OCI-LY7 (cell line): ENCODE data around the gene SPARC. TPM values are rescaled to one million over a fixed set of nuclear protein-coding genes. Genes with fewer than 3 reads are reported as not detected.

Source experiments
- BruUV-seq: library from RNA; stranded (reverse); fragments of 400-500 nt; replicated peaks from 2 replicates; lab custom pipeline; 2021; lab: Mats Ljungman, UMichigan
- CTCF ChIA-PET: fragments of 300-600 bp; sonication (Branson Sonifier 250); formaldehyde crosslinking; loops from one replicate; lab custom pipeline; 2022; ENCODE audit warnings: antibody characterized with exemption; ENCODE audit not compliant: unreplicated experiment; lab: Charles Lee
- POLR2A ChIA-PET: fragments of 300-600 bp; sonication (Branson Sonifier 250); formaldehyde crosslinking; loops from one replicate; lab custom pipeline; 2022; ENCODE audit warnings: antibody characterized with exemption; lab: Charles Lee
- DNase-seq: peaks from one replicate; pipeline ENCODE4 v3.0.0-alpha.2; 2015; ENCODE audit warnings: low spot score
- H2AFZ ChIP-seq: fragments of 200-600 bp; sonication (generic), shearing (Covaris generic); 2 replicates; pipeline ENCODE4 v1.6.1; 2014; ENCODE audit warnings: mild to moderate bottlenecking, antibody characterized with exemption, low read length, moderate library complexity
- H3K27ac ChIP-seq: fragments of 200-600 bp; sonication (generic); 2 replicates; pipeline ENCODE4 v1.5.1; 2014; ENCODE audit warnings: mixed run types, low read depth, mild to moderate bottlenecking, moderate library complexity, low read length, inconsistent platforms; ENCODE audit not compliant: poor library complexity, severe bottlenecking
- H3K36me3 ChIP-seq: fragments of 200-600 bp; sonication (generic); 2 replicates; pipeline ENCODE4 v1.6.1; 2014; ENCODE audit warnings: mild to moderate bottlenecking, antibody characterized with exemption, low read length, moderate library complexity, mixed read lengths; ENCODE audit not compliant: insufficient read depth
- H3K4me1 ChIP-seq: fragments of 200-600 bp; sonication (generic); 2 replicates; pipeline ENCODE4 v1.5.1; 2014; ENCODE audit warnings: mild to moderate bottlenecking, low read length; ENCODE audit not compliant: insufficient read depth, poor library complexity, severe bottlenecking
- H3K4me2 ChIP-seq: fragments of 200-600 bp; sonication (generic); 2 replicates; pipeline ENCODE4 v1.6.1; 2014; ENCODE audit warnings: mild to moderate bottlenecking, low read length
- H3K4me3 ChIP-seq: fragments of 200-600 bp; sonication (generic); 2 replicates; pipeline ENCODE4 v1.5.1; 2014; ENCODE audit warnings: mild to moderate bottlenecking, low read depth, low read length; ENCODE audit not compliant: poor library complexity, severe bottlenecking
- H3K79me2 ChIP-seq: fragments of 200-600 bp; sonication (generic); 2 replicates; pipeline ENCODE4 v1.6.1; 2016; ENCODE audit warnings: low read depth, mild to moderate bottlenecking, low read length, moderate library complexity, mixed read lengths; ENCODE audit not compliant: insufficient read depth
- H3K9me2 ChIP-seq: fragments of 200-600 bp; sonication (generic); 2 replicates; pipeline ENCODE4 v1.6.1; 2016; ENCODE audit warnings: mild to moderate bottlenecking, low read length, mixed read lengths; ENCODE audit not compliant: insufficient read depth
- H3K9me3 ChIP-seq: fragments of 200-600 bp; sonication (generic); 2 replicates; pipeline ENCODE4 v1.6.1; 2014; ENCODE audit warnings: mild to moderate bottlenecking, mixed run types, low read length, mixed read lengths
- H4K20me1 ChIP-seq: fragments of 200-600 bp; sonication (generic); 2 replicates; pipeline ENCODE4 v1.6.1; 2014; ENCODE audit warnings: mild to moderate bottlenecking, antibody characterized with exemption, low read length, moderate library complexity, mixed read lengths; ENCODE audit not compliant: insufficient read depth
- EZH2phosphoT487 ChIP-seq: fragments of 200-600 bp; sonication (generic); IDR thresholded peaks from 2 replicates; pipeline ENCODE4 v1.6.1; 2018; ENCODE audit warnings: low read depth, borderline replicate concordance, mild to moderate bottlenecking, mixed run types, antibody characterized with exemption, low read length, moderate library complexity, mixed read lengths
- intact Hi-C: fragments of 100-400 bp; cut with micrococcal nuclease; formaldehyde crosslinking; loops from one replicate; pipeline ENCODE4 v1.10.0; 2022; ENCODE audit not compliant: unreplicated experiment
- total RNA-seq, 2 experiments: library from RNA; depleted of rRNA in 1 of 2; stranded (reverse); fragments of >200 nt in 1 of 2; shearing (Covaris generic) in 1 of 2; gene quantifications; 2 replicates each; pipeline ENCODE4 v1.2.3, GENCODE V29; 2014 to 2022
- TF ChIP-seq, protein P1 (sequence below): fragments of 200-600 bp; sonication (generic); conservative IDR thresholded peaks from 2 replicates; pipeline ENCODE4 v1.5.1; 2014; ENCODE audit warnings: mild to moderate bottlenecking, antibody characterized with exemption, low read length, moderate library complexity, mixed read lengths

SPARC gene
- total RNA-seq, 2 experiments from 2014 or later: 0.89 TPM; not detected in 1

DNA sequence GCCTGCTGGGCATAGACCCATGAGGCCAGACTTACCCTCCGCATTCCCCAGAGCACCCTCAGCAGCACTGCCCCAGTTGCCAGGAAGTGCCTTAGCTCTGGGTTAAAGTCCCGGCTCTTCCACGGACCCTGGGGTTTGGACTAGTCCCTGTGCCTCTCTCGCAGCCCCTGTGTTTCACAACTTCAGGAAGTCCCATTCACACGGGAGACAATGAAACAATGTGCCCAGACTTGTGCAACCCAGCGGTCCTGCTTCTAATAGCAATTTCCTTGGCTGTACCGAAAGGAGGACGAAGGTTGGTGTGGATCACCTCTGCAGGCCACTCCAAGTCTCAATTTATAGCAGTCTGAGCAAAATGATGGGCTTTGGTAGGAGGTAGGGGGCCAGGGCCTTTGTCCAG, 53.8 kb downstream of the SPARC start:
- CTCF ChIA-PET: no interaction called here
- no peak overlapping the region for H2AFZ ChIP-seq
- no peaks in the 10 kb centered on the region for H3K4me1 ChIP-seq
- no peak for DNase-seq
- H3K9me2 ChIP-seq: no peaks in the 10 kb centered on the region
- TF ChIP-seq EZH2phosphoT487: no peak
- no peaks in the 10 kb centered on the region for H3K79me2 ChIP-seq
- POLR2A ChIA-PET: no interaction called here
- H3K9me3 ChIP-seq: no peaks in the 10 kb centered on the region
- H3K27ac ChIP-seq: no peak overlapping the region
- no peaks in the 10 kb centered on the region for H3K36me3 ChIP-seq
- H3K4me3 ChIP-seq: no peak overlapping the region
- intact Hi-C loops: no loop called here
- BruUV-seq: no TSS peak
- no peaks in the 10 kb centered on the region for H4K20me1 ChIP-seq
- no peak overlapping the region for H3K4me2 ChIP-seq

DNA sequence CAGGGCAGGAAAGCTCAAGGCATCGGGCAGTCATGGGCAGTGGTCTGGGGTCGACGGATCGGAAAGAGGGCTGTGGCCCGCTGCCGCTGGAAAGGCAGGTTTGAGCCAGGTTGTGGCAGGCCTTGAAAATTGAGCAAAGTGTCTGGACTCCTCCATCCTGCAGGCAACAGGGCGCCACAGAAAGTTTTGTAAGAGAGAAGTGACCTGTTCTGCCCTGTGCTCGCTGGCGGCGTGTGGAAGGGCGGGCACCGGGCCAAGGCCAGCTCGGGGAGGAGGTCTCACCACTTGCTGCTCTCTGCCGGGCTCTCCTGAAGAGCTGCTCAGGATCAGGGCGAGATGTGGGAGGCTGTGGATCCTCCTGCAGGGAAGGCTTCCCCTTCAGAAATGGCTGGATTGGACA, 54.2 kb downstream of the SPARC start:
- no peaks in the 10 kb centered on the region for H3K79me2 ChIP-seq
- H3K27ac ChIP-seq: no peak overlapping the region
- intact Hi-C loops: no loop called here
- CTCF ChIA-PET: no interaction called here
- H2AFZ ChIP-seq: no peak overlapping the region
- POLR2A ChIA-PET: no interaction called here
- H3K9me3 ChIP-seq: no peaks in the 10 kb centered on the region
- TF ChIP-seq, protein P1, sequence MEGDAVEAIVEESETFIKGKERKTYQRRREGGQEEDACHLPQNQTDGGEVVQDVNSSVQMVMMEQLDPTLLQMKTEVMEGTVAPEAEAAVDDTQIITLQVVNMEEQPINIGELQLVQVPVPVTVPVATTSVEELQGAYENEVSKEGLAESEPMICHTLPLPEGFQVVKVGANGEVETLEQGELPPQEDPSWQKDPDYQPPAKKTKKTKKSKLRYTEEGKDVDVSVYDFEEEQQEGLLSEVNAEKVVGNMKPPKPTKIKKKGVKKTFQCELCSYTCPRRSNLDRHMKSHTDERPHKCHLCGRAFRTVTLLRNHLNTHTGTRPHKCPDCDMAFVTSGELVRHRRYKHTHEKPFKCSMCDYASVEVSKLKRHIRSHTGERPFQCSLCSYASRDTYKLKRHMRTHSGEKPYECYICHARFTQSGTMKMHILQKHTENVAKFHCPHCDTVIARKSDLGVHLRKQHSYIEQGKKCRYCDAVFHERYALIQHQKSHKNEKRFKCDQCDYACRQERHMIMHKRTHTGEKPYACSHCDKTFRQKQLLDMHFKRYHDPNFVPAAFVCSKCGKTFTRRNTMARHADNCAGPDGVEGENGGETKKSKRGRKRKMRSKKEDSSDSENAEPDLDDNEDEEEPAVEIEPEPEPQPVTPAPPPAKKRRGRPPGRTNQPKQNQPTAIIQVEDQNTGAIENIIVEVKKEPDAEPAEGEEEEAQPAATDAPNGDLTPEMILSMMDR: no peak
- no peak for TF ChIP-seq EZH2phosphoT487
- no peaks in the 10 kb centered on the region for H3K9me2 ChIP-seq
- no TSS peak for BruUV-seq
- H4K20me1 ChIP-seq: no peaks in the 10 kb centered on the region
- no peaks in the 10 kb centered on the region for H3K36me3 ChIP-seq
- H3K4me3 ChIP-seq: no peak overlapping the region
- H3K4me1 ChIP-seq: no peaks in the 10 kb centered on the region
- no peak overlapping the region for H3K4me2 ChIP-seq
- no peak for DNase-seq

DNA sequence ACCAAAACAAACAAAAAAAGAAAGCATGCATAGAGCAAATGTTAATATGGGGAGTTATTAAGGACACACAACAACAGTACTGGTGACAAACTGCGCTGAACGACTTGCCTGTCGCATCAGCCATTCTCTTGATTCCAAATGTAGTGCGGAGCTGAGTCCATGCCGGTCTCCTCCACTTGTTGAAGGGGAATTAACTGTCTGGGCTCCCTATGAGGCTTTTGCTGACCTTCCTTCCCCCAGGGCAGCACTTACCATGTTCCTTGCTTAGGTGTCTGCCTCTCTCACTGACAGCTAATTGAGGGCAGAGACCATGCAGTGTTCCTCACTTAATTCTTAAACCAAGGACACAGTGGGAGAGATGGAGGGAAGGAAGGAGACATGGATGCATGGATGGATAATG, 54.8 kb downstream of the SPARC start:
- intact Hi-C loops: no loop called here
- Histone ChIP-seq H2AFZ (no peak overlapping the region), H3K4me1 (no peaks in the 10 kb centered on the region), H3K9me2 (no peaks in the 10 kb centered on the region), H3K4me2 (no peak overlapping the region), H3K27ac (no peak overlapping the region), H3K9me3 (no peaks in the 10 kb centered on the region), H3K36me3 (no peaks in the 10 kb centered on the region), H4K20me1 (no peaks in the 10 kb centered on the region), H3K4me3 (no peak overlapping the region), H3K79me2 (no peaks in the 10 kb centered on the region)
- BruUV-seq: no TSS peak
- TF ChIP-seq EZH2phosphoT487: no peak
- TF ChIP-seq, protein P1: no peak
- ChIA-PET POLR2A (no interaction called here), CTCF (no interaction called here)
- DNase-seq: no peak
